Erythroblast (primary cell): ENCODE results near the gene FBXO5.

Source experiments
- GATA1 ChIP-seq: IDR thresholded peaks from 2 replicates; pipeline ENCODE4 v1.6.1; 2011; ENCODE audit warnings: low read depth, mild to moderate bottlenecking, control low read depth, low read length, moderate library complexity
- POLR2A ChIP-seq: IDR thresholded peaks from 2 replicates; pipeline ENCODE4 v1.6.1; 2011; ENCODE audit warnings: mild to moderate bottlenecking, low read length

DNA sequence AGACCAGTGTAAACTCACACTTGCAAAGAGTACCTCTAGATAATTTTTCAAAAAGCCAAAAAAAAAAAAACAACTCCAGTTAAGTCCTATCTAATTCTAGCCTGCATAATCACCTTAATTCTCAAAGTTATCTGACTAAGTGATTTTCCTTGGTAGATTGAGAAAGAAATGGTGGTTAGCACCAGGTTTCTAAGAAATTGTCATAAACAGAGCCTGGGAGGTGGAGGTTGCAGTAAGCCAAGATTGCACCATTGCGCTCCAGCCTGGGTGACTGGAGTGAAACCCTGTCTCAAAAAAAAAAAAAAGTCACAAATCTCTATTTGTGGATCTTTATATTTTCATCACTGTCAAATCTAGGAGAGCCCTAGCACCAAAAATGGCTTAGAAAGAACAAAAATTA, 8.9 kb downstream of the FBXO5 start:
- TF ChIP-seq POLR2A (no peak), GATA1 (no peak)
